ENCODE results near the gene GSS.

- TF ChIP-seq CTCF (IDR thresholded peaks at IDR 0.05) (no peak), POLR2A (IDR thresholded peaks at IDR 0.05) (no peak)
Measured at GRCh38 chr20:34896086-34896621, 59.5 kb downstream of the GSS start.

All from heart left ventricle (tissue), 13 donors.